Measurements from ENCODE around the gene ATP8A1. TPM values are rescaled to one million over a fixed set of nuclear protein-coding genes. Genes with fewer than 3 reads are reported as not detected.
A peak's percentile ranks its signal among the peaks of the same experiment; 100 is the strongest.

The ATP8A1 gene
- total RNA-seq, 1 donor from 2014 or later: 1.0 TPM

DNA sequence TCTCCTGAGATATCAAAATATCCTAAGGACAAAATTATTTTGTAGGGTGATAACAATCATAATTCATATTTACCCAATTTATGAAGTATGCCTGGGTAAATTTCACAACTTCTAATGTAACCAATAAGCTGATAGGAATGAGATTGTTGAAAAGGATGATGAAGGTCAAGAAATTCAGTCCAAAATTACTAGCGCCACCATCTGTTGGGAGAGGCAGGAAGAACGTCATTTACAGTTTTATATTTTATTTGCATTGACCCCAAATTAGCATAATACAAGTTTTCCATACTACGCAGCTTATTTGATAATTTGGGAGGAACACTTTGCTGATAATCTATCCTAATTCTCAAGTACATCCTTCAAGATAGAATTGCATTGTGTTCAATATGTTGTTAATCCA is 78.7 kb downstream of the ATP8A1 start:
- ATAC-seq: no peak
- DNase-seq (ENCODE audit: low spot score): no peak

DNA sequence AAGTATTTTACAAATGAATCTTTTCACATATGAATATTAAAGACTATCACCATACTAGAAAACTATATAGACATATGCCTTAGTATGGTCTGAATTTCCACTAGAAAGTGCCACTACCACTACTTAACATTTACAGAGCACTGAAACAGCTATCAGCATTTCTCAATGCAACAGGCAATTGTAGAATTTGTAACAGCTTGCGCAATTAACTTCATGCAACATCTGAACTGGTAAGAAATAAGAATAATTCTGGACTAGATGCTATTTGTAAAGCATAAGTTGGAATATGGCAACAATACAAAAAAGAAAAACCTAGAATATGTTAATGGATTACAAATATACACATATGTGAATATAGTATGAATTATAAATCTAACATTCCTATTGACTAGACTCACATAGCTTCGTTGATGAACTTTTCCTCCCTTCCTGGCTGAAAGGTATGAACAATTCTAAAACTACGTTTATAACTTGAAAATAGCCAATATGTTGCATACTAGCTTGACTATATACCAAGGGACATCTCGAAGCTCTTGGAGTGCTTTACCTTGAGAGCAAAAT is 82.0 kb downstream of the ATP8A1 start:
- ATAC-seq: no peak

DNA sequence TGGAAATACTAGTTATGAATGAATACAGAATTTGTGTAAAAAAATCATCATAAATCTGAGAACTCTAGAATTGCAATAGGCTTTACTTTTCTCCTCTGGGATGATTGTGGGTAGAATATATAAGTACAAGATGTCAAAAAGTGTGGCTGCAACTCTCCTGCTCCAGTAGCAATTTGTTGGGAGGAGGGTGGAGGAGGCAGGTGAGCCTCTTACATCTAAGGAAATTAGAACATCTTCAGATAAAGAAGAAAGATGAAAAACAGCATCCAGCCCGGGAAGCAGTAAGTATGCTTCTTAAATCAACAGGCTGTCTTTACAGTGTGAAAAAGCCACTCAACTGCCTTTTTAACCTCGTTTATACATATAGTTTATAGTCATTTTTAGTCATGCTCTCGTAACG is 83.7 kb downstream of the ATP8A1 start:
- DNase-seq (ENCODE audit: low spot score): no peak
- ATAC-seq: no peak

More for the DNA sequence above, 82.0 kb downstream of the ATP8A1 start:
- no peak for DNase-seq (ENCODE audit: low spot score)

DNA sequence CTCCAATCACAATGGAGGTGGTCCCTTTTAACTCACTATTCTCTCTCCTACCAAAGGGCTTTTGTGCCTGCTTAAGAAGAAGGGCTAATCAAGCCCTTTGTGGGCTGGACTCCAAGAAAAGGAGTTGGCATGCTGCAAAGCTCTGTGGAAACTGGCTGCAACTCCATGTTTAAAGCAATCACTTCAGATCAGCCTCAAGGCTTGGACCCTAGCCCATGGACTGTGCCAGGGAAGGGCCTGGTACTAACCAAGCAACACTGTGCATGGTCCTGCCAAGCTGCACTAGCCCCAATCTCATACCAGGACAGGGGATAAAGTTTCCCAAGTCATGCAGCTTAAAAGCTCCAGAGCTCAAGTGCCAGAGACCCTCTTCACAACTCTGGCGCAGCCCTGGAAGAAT is 86.7 kb downstream of the ATP8A1 start:
- DNase-seq (ENCODE audit: low spot score): no peak
- no peak for ATAC-seq

DNA sequence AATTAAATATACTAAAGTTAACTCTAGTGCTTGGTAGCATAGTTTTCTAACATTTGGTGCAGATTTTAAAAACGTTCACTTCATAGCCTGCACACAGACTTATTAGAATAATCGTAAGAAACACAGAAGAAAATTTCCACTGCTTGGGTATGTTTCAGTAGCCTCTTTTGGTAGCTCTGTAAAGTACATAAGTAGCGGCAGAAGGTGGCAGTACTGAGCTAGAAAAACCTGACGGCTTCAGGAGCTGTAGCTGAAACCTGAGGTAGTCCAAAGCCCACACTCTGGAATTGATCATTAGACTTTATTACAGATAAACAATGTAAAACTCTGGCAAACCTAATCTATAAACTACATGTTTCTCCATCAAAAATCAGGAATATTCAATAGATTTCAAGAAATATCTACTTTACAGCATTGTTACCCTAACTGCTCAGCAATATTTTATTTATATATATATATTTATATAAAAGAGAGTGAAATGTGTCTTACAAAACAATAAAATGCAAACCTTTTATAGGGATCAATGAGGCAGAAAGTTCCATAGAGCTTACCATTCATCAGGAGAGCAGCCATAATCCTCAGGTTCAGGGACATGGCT is 88.2 kb downstream of the ATP8A1 start:
- DNase-seq (ENCODE audit: low spot score) (peak; percentile 59), ATAC-seq (peak; percentile 96)

DNA sequence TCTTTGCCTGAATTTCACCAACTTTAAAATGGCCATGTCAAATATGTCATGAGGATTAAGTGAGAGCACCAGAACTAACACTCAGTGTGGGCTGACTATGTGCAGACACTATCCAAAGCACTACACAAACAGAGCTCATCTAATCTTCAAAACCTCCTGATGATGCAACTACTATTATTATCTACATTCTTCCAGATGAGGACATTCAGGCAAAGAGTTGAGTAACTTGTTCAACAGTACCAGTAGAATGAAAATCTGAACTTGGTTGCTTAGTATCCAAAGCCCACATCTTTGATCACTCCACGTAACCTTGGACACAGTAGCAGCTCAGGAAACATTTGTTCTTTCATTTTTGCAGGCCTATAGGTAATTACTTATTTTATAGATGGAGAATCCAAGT is 90.1 kb downstream of the ATP8A1 start:
- no peak for DNase-seq (ENCODE audit: low spot score)
- ATAC-seq: no peak

DNA sequence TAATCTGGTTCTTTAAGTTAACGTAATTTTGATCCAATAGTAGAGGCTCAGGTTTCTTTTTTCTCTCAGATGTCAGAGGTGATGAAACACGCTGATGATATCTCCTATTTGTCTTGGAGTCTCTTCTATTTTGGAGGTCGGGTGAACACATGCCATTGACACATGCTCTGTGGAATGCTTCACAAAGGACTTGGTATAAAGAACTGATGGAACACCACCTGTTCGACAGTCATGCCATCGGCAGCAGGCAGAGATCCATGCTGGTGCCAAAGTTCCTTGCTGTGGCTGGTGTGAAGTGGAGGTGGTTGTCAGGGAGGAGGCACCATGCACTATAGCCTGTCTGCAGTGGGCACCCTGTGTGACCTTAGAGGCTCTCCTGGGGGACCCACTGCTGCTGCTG is 94.9 kb downstream of the ATP8A1 start:
- no peak for DNase-seq (ENCODE audit: low spot score)
- ATAC-seq: no peak

DNA sequence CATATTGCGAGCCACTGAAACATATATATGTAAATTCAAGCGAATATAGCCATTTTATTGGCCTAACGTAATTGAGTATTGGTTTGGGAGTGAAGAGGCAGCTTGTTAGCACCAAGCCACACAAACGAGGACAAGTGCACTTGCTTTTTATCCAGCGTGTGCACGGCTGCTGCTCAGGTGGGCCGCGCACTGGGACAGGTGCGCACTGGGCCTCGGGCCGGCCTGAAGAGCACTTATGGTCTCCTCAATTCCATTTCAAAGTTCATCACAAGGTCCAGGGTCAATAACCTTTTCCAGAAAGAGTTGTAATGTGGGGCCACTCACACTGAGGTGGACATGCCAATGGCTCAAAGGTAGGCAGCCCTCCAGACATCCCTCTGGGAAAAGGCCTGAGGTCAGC is 95.9 kb downstream of the ATP8A1 start:
- no peak for DNase-seq (ENCODE audit: low spot score)
- no peak for ATAC-seq

DNA sequence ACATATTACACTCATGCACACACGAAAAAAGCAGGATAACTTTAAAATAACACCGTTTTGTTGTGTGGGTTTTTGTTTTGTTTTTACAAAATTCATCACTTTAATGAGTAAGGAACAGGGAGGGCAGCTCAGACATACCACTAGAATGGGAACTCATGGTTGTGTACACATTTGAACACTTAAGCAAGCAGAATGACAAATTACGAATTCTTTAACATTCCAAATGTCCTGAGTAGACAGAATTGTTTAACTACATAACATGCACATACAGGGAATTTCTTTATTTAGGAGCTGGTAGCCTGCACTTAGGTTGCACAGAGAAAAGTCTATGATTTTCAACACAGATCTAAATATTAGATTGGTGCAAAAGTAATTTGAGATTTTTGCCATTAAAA is 96.4 kb downstream of the ATP8A1 start:
- no peak for DNase-seq (ENCODE audit: low spot score)
- no peak for ATAC-seq

DNA sequence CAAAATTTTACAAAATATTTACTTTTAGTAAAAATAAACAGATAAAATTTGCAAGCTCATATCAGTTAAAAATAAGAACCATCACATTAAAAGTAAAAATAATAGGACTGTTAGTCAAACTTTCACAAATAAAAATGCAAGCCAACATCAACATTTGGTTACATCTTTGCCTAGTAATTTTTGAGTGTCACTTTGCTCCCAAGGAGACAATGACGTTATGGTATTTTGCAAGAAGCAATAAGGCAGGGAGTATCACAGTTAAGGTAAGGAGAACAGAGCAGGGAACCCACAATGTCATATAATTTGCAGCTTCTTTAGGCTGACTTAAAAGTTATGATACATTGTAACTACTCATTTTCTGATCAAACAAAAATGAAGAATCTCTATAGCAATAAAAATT is 98.7 kb downstream of the ATP8A1 start:
- no peak for DNase-seq (ENCODE audit: low spot score)
- ATAC-seq: no peak

DNA sequence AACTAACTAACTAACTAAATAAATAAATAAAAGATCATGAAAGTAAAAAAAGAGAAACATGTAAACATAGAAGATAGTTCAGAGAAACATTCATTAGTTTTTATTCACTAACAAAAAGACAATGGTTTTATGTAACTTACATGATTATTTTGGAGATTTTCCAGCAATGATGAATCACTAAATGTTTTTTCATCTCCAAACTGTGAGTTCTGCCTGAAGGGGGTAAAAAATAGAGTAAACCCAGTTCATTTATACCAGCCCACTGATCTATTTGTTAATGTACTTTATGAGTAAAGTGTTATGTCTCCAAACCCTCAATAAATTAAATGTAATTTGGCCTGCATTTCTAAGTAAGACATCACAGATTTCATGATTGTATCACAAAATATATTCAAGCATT is 101.1 kb downstream of the ATP8A1 start:
- no peak for ATAC-seq

DNA sequence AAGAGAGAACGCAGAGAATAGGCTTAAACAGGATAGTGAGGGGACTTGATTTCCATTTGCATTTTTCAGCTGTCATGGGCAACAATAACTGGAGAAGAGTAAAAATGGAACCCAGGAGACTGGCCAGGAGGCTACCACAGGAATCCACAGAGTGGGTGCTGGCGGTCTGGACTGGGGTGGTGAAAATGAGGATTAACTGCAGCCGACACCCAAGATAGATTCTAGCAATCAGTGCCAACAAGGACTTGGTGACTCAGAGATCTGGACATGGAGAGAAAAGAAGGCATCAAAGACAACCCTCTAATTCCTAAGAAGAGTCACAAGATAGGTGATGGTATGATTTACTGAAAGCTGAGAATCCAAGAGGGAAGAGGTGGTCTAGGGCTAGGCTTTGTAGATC is 102.8 kb downstream of the ATP8A1 start:
- DNase-seq (ENCODE audit: low spot score) (no peak), ATAC-seq (no peak)

More for the DNA sequence above, 101.1 kb downstream of the ATP8A1 start:
- no peak for DNase-seq (ENCODE audit: low spot score)

DNA sequence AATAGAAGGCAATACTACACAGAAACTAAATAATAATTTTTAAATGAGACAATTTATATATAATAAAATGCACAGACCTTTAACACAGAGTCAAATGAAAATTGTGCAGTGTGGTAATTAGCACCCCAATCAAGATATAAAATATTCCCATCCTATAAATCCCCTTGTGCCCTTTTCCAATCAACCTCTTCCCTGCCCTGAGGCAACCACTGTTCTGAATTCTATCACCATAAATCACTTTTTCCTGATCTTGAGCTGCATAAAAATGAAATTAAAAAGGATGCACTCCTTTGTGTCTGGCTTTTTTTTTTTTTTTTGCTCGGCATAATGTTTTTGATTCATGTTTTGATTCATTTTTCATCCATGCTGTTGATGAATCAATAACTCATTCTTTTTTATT is 107.0 kb downstream of the ATP8A1 start:
- ATAC-seq (no peak), DNase-seq (ENCODE audit: low spot score) (no peak)

DNA sequence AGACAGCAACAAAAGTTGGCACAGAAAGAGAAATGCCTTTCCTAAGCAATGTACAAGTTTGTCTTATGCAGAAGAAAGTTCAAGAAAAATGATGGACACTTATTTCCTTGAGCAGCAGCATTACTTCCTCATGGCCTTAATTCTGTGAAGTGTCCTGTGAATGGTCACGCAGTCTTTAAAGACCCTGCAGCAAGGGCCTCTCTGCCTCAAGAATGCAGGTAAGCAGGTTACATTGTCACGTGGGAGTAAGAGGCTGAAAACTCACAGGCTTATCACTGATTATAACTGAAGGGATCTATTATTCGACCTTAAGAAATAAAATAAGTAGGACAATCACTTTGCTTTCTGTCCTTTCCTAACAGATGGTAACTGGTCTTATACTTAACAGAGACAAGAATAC is 109.1 kb downstream of the ATP8A1 start:
- no peak for DNase-seq (ENCODE audit: low spot score)
- ATAC-seq: no peak

DNA sequence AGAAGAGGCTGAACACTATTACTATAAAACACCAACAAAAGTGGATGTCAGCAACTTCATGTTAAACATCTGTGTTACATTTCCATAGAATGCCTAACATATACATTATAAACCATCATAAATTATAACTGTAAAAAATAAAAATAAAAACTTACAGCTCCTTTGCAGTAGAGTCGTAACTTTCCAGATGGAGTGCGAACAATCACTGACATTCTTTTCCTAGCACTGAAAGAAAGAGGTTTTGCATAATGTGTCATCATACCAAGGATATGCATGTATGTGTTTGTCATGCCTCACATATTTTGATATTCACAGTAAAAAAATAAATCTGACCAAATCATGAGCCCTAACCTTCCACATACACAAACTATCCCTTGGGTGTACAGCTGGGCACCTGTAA is 113.1 kb downstream of the ATP8A1 start:
- no peak for ATAC-seq

DNA sequence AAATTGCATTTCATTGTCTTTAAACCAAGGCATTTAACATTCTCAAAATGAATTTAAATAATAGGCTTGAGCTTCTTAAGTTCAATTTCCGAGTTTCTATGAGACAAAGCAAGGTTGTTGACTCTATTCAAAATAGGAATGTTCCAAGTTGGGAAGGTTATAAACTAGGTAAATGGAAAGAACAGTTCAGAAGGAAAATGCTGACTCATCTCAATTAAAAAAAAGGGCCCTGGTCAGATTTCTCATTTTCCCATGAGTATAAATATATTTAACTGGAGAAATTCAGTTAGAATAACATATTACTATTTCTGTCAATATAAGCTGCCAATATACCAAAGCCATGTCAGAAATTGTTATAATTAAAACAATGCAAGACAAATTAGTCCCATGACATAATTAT is 113.8 kb downstream of the ATP8A1 start:
- ATAC-seq: no peak

More for the DNA sequence above, 113.1 kb downstream of the ATP8A1 start:
- no peak for DNase-seq (ENCODE audit: low spot score)

DNA sequence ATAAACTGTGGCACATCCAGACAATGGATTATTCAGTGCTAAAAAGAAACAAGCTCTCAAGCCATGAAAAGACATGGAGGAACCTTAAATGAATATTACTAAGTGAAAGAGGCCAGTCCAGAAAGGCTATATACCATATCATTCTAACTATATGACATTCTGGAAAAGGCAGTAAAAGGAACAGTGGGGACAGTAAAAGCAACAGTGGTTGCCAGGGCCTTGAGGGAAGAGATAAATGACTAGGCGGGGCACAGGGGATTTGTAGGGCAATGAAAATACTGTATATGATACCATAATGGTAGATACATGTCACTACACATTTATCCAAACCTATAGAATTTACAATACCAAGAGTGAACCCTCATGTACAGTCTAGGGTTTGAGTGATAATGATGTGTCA is 115.3 kb downstream of the ATP8A1 start:
- DNase-seq (ENCODE audit: low spot score) (no peak), ATAC-seq (no peak)

More for the DNA sequence above, 113.8 kb downstream of the ATP8A1 start:
- no peak for DNase-seq (ENCODE audit: low spot score)

DNA sequence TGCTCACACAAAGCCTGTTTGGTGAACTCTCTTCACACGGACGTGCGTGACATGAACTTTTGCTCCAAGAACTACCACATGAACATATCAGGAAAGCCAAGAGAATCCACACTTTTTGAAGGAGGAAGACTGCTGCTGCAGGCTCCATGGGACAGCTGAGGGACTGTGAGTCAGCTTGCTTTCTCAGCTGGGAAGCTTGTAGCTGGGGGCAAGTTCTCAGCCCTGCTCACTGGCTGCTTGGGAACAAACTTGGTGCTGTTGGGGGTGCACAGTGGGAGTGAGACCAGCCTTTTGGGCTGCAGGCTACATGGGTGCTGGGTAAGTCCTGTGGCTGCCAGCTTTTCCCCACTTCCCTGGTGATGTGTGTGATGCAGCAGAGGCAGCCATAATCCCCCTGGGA is 123.9 kb downstream of the ATP8A1 start:
- DNase-seq (ENCODE audit: low spot score) (no peak), ATAC-seq (no peak)

DNA sequence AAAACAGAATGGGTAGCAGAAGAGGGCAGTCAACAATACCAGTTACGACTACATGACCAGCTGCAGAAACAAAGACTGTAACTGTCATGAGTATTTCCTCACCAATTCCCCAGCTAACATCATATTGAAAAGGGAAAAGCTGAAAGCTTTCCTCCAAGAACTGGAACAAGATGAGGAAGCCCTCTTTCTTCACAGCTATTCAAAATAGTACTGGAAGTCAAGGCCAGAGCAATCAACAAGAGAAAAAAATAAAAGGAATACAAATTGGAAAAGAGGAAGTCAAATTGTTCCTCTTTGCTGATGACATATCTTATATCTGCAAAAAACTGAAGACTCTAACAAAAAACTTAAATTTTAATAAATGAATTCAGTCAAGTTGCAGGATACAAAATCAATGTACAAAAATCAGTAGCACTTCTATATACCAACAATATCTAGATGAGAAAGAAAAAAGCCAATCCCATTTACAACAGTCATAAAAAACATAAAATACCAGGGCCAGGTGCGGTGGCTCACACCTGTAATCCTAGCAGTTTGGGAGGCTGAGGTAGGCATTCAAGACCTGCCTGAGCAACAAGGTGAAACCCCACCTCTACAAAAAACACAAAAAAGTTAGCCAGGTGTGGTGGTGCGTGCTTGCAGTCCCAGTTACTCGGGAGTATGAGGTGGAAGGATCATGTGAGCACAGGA is 125.4 kb downstream of the ATP8A1 start:
- no peak for ATAC-seq

DNA sequence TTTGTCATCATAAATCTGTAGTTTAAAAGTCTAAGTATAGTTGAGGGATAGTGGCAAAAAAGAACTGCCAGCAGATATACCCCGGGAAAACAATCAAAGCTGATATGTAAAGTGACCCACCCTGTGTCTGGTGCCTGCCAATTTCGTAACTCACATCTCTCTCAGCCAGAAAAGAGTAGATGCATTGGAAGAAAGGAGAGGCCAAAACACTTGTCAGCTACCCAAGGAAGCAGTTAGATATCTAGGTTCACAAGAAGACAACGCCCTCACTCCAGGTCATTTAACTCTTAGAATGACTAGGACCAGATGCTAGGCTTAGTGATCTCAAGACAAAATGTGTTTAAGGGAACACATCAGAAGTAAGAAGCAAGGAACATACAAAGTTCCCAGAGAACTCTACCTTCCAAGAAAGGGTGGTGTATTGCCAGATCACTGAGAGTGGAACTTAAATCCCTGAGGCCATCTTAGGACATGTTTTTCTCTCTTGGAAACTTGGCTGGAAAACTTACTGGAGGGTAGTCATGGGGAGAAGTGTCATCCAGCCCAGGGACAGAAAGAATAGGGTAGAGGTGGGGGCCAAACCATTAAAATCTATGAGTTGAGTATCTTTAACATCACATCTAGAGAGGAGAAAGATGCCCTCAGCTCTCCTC is 133.7 kb downstream of the ATP8A1 start:
- ATAC-seq (no peak), DNase-seq (ENCODE audit: low spot score) (no peak)

More for the DNA sequence above, 125.4 kb downstream of the ATP8A1 start:
- DNase-seq (ENCODE audit: low spot score): no peak

DNA sequence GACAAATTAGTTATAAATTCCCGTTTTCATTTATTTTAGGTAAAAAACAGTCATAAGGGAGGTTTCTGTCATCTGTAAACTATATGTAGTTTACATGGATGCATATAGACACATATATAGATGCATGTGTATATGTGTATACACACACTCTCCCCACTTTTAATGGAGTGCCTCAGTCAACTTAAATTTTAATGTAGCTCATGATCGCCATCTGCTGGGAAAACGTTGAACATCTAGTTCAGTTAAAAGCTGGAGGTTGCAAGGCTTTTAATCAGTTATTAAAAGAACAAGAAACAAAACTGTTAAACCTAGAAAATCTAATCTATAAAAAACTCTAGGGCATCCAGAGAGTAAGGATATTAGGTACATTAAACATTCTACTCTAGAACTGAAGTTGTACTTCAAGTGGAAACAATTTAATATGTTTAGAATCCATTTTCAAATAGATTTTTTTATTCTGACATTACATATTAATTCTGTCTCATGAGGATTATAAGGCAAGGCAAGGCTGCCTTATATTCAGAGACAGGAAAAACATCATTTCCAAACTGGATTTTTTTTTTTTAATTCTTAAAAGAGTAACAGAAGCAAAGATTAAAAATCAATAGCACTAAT is 137.0 kb downstream of the ATP8A1 start:
- DNase-seq (ENCODE audit: low spot score) (no peak), ATAC-seq (peak; percentile 81)
